ENCODE data around the gene SPATS2. TPM values are rescaled to one million over a fixed set of nuclear protein-coding genes. Genes with fewer than 3 reads are reported as not detected.

Gene SPATS2
- total RNA-seq, 1 donor from 2014 or later, result 46.3 TPM

DNA sequence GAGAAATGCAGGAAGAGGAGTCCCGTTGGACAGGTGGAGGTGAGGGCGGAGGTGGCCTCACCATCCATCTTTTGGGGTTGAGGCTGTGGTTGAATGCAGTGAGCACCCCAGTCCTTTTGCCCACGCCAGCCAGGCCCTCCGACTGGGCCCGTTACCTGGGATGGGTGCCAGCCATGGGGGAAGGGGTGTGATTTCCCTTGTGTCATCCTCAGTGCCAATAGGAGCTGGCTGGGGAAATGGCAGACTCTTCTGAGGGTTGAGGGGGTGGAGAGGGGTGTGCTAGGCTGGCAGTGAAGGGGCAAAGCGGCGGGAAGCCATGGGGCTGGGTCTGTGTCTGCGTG lies 181.2 kb downstream of the SPATS2 start:
- H3K9me3 Mint-ChIP-seq (ENCODE audit: unreplicated experiment), result peaks cover 3% of the 10 kb centered on the region
- H3K4me2 ChIP-seq (ENCODE audit: low read length), result peak overlapping the region; percentile 86
- H3K27me3 ChIP-seq (ENCODE audit: insufficient read depth, low read length), result peaks cover 37% of the 10 kb centered on the region
- peak overlapping the region; percentile 41 for H3K4me3 ChIP-seq (ENCODE audit: insufficient read depth, low read depth, low read length)
- no peaks in the 10 kb centered on the region for H3K4me1 Mint-ChIP-seq (ENCODE audit: low read depth, unreplicated experiment)
- peaks cover 4% of the 10 kb centered on the region for H4K20me1 ChIP-seq (ENCODE audit: insufficient read depth, low read length)
- no peak overlapping the region for H3K27ac Mint-ChIP-seq (ENCODE audit: unreplicated experiment)
- no peak for DNase-seq (ENCODE audit: low read depth)
- H3K27me3 Mint-ChIP-seq (ENCODE audit: low read depth, unreplicated experiment), result peaks cover 82% of the 10 kb centered on the region
- H3K27ac ChIP-seq (ENCODE audit: low read depth, low read length), result no peak overlapping the region
- peak overlapping the region; percentile 95 for H2AFZ ChIP-seq (ENCODE audit: low read depth, low read length)
- H3K4me3 Mint-ChIP-seq (ENCODE audit: unreplicated experiment), result no peak overlapping the region
- TF ChIP-seq, protein P1, sequence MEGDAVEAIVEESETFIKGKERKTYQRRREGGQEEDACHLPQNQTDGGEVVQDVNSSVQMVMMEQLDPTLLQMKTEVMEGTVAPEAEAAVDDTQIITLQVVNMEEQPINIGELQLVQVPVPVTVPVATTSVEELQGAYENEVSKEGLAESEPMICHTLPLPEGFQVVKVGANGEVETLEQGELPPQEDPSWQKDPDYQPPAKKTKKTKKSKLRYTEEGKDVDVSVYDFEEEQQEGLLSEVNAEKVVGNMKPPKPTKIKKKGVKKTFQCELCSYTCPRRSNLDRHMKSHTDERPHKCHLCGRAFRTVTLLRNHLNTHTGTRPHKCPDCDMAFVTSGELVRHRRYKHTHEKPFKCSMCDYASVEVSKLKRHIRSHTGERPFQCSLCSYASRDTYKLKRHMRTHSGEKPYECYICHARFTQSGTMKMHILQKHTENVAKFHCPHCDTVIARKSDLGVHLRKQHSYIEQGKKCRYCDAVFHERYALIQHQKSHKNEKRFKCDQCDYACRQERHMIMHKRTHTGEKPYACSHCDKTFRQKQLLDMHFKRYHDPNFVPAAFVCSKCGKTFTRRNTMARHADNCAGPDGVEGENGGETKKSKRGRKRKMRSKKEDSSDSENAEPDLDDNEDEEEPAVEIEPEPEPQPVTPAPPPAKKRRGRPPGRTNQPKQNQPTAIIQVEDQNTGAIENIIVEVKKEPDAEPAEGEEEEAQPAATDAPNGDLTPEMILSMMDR (IDR thresholded peaks at IDR 0.05; ENCODE audit: insufficient read depth, low read depth, low read length), result no peak
- TF ChIP-seq EZH2 (IDR thresholded peaks at IDR 0.05; ENCODE audit: insufficient read depth, low read length), result no peak
- no peaks in the 10 kb centered on the region for H3K79me2 ChIP-seq (ENCODE audit: insufficient read depth, low read length)
- H3K36me3 ChIP-seq (ENCODE audit: insufficient read depth, low read length), result no peaks in the 10 kb centered on the region
- peaks cover 2% of the 10 kb centered on the region for H3K36me3 Mint-ChIP-seq (ENCODE audit: low read depth, unreplicated experiment)
- H3K9ac ChIP-seq (ENCODE audit: low read length), result no peak overlapping the region
- no peaks in the 10 kb centered on the region for H3K9me3 ChIP-seq (ENCODE audit: insufficient read depth, low read depth, low read length)
- FAIRE-seq, result no peak
- H3K4me1 ChIP-seq (ENCODE audit: insufficient read depth, low read length), result peaks cover 12% of the 10 kb centered on the region

DNA sequence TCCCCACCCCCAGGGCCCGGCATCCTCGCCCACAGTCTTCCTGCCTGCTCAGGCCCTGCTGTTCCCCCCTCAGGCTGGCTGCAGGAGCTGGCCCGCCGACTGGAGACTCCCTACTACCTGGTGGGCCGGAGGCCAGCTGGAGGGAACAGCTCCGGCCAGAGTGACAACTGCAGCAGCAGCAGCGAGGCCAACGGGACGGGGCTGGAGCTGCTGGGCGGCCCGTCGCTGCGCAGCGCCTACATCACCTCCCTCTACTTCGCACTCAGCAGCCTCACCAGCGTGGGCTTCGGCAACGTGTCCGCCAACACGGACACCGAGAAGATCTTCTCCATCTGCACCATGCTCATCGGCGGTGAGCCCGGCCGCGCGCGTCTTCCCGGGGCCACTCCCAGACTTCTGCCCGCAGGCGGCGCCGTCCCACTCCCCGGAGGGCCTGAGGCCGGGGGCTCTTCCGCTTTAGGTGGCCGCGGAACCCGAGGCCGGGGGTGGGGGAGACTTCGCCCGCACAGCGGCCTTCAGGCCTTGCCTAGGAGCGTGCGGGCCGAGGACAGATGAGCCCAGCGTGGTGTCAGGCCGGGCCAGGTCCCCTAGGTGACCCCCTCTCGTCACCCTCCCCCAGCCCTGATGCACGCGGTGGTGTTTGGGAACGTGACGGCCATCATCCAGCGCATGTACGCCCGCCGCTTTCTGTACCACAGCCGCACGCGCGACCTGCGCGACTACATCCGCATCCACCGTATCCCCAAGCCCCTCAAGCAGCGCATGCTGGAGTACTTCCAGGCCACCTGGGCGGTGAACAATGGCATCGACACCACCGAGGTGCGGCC lies 181.8 kb downstream of the SPATS2 start:
- no peak for FAIRE-seq
- peaks cover 78% of the 10 kb centered on the region for H3K27me3 Mint-ChIP-seq (ENCODE audit: low read depth, unreplicated experiment)

More for the DNA sequence above, 181.8 kb downstream of the SPATS2 start:
- H3K9me3 Mint-ChIP-seq (ENCODE audit: unreplicated experiment), result peaks cover 3% of the 10 kb centered on the region
- H3K4me2 ChIP-seq (ENCODE audit: low read length), result peak overlapping the region; percentile 86
- H3K4me1 ChIP-seq (ENCODE audit: insufficient read depth, low read length), result peaks cover 12% of the 10 kb centered on the region
- peak; percentile 78 for TF ChIP-seq EZH2 (IDR thresholded peaks at IDR 0.05; ENCODE audit: insufficient read depth, low read length)
- TF ChIP-seq, protein P1 (IDR thresholded peaks at IDR 0.05; ENCODE audit: insufficient read depth, low read depth, low read length), result no peak
- H4K20me1 ChIP-seq (ENCODE audit: insufficient read depth, low read length), result peaks cover 4% of the 10 kb centered on the region
- no peaks in the 10 kb centered on the region for H3K36me3 ChIP-seq (ENCODE audit: insufficient read depth, low read length)
- no peaks in the 10 kb centered on the region for H3K4me1 Mint-ChIP-seq (ENCODE audit: low read depth, unreplicated experiment)
- peaks cover 35% of the 10 kb centered on the region for H3K27me3 ChIP-seq (ENCODE audit: insufficient read depth, low read length)
- H3K9me3 ChIP-seq (ENCODE audit: insufficient read depth, low read depth, low read length), result no peaks in the 10 kb centered on the region
- no peaks in the 10 kb centered on the region for H3K79me2 ChIP-seq (ENCODE audit: insufficient read depth, low read length)
- no peak for DNase-seq (ENCODE audit: low read depth)
- H3K9ac ChIP-seq (ENCODE audit: low read length), result peak overlapping the region; percentile 54
- no peak overlapping the region for H3K27ac Mint-ChIP-seq (ENCODE audit: unreplicated experiment)
- H3K4me3 ChIP-seq (ENCODE audit: insufficient read depth, low read depth, low read length), result peak overlapping the region; percentile 41
- peak overlapping the region; percentile 95 for H2AFZ ChIP-seq (ENCODE audit: low read depth, low read length)
- no peak overlapping the region for H3K27ac ChIP-seq (ENCODE audit: low read depth, low read length)
- H3K4me3 Mint-ChIP-seq (ENCODE audit: unreplicated experiment), result no peak overlapping the region
- H3K36me3 Mint-ChIP-seq (ENCODE audit: low read depth, unreplicated experiment), result peaks cover 2% of the 10 kb centered on the region
